NCI-H2227 treated with DMSO at 0.1 percent for 48 hours (cell line): ENCODE measurements around the gene SLC1A3.
A peak's percentile ranks its signal among the peaks of the same experiment; 100 is the strongest.
"Not testable (repeated sequence)": the region's sequence is repeated elsewhere in the genome, so short reads cannot be mapped to it uniquely, and the experiment has no call there.

ENCODE experiments used
- DNase-seq: peaks from one replicate; lab custom pipeline; 2025; lab: John Stamatoyannopoulos, UW

Gene SLC1A3

DNA sequence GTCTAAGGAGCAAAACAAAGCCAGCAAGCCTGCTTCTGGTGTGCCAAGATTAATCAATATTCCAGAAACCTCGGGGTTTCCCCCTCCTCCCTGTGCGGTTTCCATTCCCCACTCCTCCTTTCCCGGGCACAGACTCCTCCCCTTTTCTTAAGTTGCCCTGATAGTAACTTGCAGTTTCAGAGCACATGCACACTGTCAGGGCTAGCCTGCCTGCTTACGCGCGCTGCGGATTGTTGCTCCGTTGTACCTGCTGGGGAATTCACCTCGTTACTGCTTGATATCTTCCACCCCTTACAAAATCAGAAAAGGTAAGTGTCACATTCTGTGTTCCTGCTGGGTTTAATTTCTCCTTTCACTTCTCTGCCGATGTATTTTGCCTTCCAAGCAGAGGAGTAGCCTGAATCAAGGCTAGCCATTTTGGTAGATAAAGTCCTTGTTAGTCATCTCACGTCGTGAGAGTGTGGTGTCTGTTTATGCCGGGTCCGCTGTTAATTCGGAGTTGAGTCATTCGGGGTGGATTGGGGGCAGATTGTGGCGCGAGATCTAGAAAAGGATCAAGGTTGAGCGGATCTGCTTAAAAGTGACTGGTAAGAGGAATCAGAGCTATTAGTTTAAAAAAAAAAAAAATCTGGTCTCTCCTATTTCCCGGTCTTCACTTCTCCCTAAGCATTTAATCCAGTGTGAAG, at the start of gene SLC1A3:
Gene SLC1A3 (plus strand): TSS at position 179 of the 686 bp plus-strand sequence. CDS start 1,818 bp downstream, outside the sequence.
- DNase-seq, result peak; percentile 32

DNA sequence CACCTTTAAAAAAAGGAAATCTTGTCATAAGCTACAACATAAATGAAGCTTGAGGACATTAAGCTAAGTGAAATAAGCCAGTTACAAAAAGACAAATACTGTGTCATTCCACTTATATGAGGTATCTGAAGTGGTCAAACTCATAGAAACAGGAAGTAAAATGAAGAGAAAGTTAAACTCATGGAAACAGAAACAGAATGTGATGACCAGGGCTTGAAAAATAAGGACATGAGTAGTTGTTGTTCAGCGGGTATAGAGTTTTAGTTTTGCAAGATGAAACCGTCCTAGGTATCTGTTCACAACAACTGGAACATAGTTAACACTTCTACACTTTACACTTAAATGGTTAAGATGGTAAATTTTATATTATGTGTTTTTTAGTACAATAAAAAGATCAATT, 47.8 kb upstream of the SLC1A3 start:
- DNase-seq, result no peak

DNA sequence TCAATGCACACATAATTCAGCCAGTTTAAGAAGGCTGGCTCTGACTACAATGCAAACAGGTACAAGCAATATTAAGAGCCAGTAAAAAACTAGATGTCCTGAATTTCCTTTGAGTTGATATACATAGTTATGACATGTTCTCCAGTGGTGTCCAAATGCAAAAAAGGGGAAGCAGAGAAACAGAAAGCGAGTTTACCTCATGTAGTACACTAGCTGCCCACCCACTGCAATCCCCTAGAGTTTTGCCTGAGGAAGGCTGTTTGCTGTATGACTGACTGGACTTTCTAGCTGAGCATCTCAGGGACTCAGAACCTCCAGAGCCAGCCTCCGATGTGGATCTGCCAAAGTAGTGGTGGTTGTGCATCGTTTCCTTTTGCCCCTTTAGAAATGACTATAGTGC, 44.8 kb upstream of the SLC1A3 start:
- no peak for DNase-seq

DNA sequence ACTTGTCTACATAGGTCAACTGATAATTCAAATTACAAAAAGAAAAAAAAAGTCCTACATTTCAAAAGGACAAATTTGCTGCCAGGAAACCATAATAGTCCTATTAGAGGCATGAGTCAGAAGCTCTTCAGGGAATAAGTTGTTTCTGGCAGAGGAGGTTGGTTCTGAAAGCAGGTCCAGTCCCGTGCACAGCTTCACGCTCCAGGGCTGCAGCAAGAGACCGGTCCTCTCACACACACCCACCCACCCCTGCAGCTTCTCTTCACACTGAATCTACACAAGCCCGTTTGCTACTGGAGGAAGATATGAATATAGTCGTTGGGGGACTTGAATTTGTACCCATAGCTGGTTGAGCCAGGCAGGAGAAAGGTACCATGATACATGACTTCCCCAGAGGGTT, 36.9 kb upstream of the SLC1A3 start:
- no peak for DNase-seq

DNA sequence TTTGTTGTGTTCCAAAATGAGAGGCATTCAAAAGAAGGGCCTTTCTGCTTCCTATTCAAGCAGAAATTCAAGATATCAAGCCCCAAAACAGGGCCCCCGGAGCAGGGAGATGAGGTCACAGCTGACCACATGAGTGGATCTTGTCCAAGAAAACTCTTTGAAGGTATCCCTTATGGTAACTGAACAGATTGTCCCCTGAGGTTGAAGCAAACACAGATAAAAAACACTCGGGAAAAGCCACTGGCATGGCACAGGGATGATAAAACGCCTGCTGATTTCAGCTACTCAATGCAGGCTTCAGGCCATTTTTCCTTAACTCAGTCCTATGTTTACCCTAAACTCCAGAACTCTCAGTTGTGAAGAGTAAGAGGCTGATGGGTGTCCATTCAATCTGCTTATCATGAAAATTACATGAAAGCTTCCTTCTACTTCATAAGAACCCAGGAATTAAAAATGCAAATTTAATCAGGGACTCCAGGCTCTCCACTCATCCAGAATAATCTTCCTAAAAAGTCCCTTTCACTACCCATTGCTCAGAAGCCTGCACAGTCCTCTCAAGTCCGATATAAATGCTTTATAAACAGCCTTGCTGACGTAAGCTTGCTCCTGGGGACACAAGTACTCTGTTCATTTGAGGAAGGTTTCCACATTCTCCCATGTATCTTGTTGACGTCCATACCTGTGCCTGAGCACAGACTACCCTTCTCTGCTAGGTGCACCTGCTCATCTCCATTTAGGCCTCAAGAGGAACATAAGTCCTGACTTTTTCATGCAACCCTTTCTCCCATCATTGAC, 35.9 kb upstream of the SLC1A3 start:
- DNase-seq, result no peak

DNA sequence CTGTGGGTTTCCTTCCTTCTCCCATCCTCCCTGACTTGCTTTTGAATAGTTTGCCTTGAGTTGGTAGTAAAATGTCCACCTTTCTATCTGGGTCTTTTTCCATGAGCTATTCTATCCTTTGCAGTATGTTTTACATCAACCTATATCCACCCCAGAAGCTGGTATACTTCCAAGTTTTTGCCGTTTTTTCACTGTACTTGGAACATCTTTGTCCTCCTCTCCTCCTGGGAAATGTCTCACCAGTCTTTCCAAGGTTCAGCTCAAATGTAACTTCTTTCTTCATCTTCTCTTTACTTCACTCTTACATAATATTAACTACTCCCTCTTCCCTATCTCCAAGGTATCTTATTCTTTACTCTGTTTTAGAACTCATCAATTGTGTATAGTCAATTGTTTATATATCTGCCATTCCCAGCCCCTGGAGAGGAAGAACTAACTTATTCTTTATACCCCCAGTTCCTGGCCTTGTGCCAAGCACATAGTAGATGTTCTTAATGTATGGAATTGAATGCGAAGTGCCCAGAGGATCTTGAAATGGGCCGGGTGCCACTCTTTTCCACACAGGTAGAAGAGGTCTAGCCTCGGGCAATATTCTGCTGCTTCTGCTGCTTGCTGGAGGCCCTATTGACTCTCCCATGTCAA, 34.9 kb upstream of the SLC1A3 start:
- no peak for DNase-seq

DNA sequence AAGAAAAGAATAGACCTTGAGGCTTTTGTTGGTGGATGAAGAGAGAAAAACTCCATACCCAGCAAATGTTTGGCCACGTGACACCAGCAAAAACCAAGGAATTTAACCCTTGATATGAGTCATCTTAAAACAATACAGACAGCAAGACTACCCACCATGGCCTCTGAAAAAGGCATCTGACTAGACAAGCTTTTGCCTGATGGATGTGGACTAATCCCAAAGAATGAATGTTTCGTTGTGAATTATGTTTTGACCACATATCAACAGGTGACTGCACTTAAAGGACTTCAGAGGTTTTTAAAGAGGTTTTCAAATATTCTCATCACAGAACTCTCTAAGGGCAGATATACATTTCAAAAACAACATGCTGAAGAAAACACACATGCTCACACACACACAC, 33.0 kb upstream of the SLC1A3 start:
- DNase-seq, result no peak

DNA sequence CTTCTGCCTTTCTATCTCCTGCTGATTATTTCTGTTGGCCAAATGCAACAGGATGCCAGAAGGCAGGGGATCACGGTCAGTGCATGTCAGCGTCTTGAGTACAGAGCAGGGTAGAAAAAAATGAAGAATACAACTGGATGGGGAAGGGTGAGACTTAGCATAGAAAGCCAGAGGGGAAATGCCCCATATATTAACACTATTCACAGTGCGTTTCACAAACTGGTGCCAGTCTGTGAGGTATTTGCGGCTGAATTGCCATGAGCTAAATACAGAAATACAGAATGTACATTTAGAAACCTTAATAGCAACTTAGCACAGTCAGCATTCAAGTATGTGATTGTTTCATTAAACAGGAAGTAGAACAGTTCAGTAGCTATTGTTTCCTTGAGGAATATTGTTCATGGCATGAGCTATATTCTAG, 31.0 kb upstream of the SLC1A3 start:
- no peak for DNase-seq

DNA sequence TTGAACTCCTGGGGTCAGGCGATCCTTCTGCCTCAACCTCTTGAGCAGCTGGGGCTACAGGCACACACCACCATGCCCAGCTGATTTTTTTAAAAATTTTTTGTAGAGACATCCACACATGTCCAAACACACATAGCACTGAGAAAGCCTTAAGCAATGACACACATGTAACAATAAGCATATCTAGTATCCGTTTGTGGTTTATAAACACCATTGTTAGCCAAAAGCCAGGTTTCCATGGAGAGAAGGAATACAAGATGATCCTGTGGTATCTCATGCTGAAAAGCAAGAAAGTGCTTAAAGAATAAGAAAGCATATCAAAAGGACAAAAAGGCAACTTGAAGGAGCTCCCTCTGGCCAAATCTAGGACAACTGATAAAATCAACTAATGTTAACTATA, 29.7 kb upstream of the SLC1A3 start:
- no peak for DNase-seq

DNA sequence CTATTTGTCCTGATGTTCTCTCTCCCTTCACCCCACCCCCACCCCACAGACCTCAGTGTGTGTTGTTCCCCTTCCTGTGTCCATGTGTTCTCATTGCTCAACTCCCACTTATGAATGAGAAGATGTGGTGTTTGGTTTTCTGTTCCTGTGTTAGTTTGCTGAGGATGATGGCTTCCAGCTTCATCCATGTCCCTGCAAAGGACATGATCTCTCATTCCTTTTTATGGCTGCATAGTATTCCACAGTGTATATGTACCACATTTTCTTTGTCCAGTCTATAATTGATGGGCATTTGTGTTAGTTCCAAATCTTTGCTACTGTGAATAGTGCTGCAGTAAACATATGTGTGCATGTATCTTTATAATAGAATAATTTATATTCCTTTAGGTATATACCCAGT, 26.5 kb upstream of the SLC1A3 start:
- not testable (repeated sequence) for DNase-seq

DNA sequence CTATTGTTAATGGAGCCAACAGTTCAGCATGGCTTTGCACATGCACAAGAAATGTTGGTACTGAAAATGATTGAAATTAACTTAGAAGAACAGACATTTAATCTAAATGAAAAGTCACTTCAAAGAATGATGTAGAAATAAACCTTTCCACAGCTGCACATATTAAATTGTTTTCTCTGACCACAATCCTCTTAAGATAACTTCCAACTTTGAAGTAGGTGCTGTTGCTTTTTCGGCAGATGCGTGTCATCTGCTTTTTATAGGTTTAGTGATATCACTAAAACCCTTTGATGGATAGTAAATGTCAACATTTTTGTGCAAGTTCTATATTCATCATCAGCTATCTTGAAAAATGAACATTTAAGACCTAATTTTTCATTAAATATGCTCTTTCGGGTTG, 25.3 kb upstream of the SLC1A3 start:
- DNase-seq, result no peak

DNA sequence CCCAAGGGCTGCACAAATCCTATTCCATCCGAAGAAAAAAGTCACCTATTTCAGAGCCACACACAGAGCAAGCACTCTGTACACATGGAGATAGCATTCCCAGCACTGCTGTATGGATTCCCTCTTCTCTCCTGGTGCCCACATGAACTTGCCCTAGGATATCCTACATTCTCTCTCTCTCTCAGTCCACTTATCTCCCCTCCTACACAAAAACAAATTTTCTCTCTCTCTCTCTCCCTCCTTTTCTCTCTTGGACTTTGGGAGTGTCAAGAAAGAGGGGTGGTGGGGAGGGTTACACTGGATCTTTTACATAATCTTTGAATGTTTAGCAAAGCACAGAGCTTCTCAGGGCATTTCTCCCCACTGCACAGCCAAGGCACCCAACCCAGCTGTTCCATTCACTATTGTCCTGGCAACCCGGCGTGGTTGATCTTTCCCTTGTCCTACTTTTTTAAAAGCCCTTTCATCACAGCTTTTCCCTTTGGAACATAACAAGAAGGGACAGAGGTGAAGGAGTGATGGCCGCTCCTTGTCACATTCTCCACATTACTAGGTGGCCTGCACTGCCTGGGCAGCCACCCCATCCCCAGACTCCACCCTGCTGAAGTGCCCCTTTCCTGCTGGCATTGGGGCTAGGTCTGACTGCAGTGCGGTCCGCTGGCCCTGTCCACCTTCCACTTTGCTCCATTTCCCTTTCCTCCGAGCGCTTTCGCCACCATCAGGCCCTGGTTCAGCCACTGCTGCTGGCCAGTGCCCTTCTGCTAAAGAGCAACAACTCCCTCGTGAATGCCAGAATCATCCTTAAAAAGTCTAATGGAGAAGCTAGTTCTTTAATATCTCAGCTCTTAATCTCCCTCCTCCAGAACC, 22.2 kb upstream of the SLC1A3 start:
- DNase-seq, result no peak

DNA sequence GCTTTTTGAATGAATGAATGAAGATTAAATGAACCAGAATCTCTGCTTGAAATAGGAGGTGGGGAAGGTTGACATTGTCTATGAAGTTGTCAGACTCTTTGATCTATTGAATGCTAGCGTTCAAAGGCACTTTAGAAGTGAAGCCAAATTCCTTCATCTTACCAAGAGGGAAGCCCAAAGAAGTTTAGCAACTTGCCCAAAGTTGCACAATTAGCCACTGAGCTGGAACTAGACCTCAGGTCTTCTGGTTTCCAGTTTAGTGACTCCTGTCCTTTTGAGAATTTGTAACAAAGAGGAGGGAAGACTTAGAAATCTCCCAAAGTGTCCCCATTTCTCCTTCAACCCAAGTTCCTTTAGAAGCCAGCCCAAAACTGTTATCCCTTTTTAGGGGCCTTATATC, 20.7 kb upstream of the SLC1A3 start:
- no peak for DNase-seq

DNA sequence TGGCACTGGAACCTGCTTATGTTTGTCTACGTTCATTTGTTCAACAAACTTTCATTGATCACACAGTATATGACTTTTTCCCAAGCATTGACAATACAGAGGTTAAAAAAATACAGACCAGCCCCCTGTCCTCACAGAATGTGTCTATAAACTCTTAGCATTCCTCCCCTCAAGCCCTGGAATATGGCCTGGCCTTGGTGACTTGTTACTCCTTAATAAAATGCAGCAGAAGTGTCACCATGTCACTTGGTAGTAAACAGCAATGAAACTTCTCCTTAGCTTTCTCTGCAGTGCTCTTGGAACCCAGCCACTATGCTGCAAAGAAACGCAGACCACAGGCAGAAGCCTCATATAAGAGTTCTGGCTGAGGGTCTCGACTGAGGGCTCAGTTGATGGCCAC, 19.1 kb upstream of the SLC1A3 start:
- no peak for DNase-seq

DNA sequence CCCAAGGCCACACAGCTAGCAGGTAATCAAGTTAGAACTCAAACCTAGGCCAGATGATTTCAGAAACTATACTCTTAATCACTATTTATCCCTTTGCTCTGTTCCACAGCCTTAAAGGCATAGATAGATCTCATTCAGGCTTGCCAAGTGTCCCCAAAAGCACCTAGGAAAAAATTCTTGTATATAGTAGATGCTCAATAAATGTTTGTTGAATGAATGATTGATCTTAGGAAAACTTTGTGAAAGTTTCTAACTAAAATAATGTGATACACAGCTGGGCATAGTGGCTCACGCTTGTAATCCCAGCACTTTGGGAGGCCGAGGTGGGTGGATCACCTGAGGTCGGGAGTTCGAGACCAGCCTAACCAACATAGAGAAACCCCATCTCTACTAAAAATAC, 16.7 kb upstream of the SLC1A3 start:
- DNase-seq, result not testable (repeated sequence)

DNA sequence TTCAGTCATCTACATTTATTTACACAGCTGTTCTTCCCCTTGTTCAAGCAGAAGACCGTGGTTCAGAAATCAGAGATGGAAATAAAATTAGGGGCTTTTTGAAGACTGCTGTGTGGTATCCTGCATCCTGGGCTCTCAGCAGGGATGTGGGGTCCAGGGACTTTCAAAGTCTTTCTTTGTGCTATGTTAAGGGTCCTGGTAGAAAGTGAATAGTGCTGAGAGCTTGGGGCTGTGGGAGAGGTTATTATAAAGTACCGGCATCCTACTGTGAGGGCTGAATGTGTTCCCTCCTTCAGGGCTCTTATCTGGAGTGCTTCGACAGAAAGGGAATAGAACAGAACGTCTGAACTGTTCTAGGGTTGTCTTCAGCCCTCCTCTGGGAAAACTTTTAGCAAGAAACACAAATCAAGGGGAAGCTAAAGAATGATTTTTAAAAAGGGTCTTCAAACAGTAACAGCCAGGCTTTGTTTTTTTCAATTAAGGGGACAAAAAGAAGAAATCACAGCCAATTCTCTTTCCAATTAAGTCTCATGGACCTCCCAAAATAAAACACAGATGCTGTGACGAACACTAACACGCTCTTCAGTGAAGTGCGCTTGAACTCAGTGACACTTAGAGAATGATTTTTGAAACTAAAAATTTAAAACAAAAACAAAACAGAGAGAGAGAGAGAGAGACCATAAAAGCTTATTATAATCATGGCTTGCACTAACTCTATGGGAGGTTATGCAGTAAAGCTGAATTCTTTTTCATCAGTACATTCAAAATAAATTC, 15.7 kb upstream of the SLC1A3 start:
- DNase-seq, result no peak

DNA sequence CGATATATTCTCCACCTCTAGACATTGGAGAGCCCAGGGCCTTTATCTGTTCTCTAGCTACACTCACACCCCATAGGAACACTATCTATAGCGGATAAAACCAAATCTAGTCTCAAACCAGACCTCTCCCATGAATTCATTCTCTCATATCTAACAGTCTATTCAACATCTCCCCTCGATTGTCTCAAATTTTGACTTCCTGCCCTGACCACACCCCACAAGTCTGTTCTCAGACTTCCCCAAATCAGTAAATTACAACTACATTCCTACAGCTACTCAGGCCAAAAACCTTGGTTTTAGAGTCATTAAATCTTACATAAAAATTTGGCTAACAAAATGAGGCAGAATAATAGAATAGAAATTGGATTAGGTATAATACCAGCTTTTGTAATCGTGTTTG, 12.5 kb upstream of the SLC1A3 start:
- no peak for DNase-seq

DNA sequence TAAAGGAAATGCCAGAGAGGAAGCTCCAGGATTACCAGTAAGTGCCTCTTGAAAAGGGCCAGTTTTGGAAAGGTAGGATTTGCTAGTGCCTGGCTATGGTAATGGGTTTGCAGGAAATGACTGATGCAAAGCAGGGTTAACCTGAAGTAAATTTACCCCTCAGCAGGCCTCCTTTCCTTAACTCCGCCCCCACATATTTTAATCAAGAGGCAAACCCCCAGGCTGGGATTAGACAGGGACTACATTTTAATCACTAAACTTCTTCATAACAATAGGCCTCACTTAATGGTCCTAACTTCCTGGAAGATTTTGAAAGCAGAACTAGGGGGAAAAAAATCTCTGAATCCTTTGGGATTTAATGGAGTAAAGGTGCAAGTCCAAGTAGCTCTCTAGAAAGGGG, 10.2 kb upstream of the SLC1A3 start:
- no peak for DNase-seq

DNA sequence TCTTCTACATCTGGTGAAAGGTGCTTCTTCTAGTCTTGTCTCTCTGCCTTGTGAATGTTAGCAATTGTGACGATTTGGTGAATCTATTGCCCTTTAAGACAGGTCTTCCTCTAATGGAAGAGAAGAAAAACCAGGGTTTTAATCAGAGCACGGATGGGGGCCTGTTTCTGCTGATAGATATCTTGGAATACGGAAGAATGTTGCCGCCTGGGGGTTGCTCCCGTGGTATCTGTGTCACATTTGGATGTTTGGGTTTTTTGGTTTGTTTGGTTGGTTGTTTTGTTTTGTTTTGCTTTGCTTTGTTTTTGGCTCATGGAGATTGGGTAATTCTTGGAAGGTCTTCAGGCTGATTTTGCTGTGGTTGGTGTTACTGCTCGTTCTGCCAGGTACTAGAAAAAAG, 9.7 kb upstream of the SLC1A3 start:
- no peak for DNase-seq

DNA sequence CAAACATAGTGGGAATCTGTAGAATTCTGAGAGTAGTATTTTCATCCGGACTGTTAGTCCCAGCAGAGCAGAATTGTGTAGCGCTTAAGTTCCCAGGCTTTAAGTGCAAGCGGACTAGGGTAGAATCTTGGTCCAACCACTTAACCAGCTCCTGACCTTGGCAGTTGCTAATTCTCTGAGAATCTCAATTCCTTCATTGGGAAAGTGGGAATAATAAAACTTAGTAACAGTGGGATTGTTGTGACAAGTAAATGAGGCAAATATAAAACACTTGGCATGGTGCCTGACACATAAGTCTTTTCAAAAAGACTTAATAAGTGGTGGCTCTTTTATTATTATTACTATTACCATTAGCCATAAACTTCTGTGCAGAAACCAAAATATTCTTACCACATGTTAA, 8.4 kb upstream of the SLC1A3 start:
- no peak for DNase-seq

DNA sequence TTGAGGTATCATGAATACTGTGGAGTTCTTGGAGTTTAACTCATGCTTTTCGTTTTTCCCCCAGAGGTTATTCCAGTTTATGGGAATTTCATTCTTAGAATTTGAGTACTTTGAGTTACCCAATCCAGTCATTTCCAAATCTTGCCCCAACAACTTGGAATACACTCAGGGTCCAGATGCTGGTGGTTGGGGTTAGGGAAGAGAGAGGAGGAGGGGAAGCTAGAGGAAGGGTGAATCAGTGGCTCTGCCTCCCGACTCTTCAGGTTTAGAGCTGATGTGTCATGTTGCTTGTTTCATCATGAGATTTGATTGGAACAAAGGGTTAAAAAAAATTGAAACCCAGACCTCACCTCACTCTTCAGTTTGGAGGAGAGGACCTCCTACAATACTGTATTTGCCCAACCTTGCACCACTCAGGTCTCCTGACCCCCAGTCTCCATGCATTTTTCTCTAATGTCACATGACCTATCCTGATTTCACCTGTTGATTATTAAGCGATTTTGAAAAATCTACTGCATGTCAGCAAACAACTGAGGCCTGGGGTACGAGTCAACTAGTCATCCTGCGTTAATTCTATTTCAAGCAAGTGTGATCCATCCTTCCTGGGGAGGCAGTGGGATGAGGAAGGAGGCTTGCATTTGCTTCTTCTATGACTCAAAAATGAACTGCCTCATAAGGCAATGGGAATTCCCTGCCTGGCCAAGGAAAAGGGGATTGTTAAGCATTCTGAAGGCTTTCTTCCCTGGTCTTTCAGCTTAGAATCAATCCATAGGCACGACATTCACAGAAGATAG, 6.2 kb upstream of the SLC1A3 start:
- no peak for DNase-seq
